ENCODE measurements around the gene IGF1R. TPM values are rescaled to one million over a fixed set of nuclear protein-coding genes. Genes with fewer than 3 reads are reported as not detected.
A peak's percentile ranks its signal among the peaks of the same experiment; 100 is the strongest.

IGF1R gene
- total and polyA plus RNA-seq, 5 experiments from 2014 or later: 2.5 to 122 (median 6.3) TPM

GRCh38 chr15:99009741-99010330 lies 361.5 kb downstream of the IGF1R start:
- Mint-ChIP-seq H3K4me1 (peaks cover 0 to 7% (median 0%) of the 10 kb centered on the region in 4 donors), H3K27me3 (peaks cover 0 to 11% (median 3%) of the 10 kb centered on the region in 5 donors), H3K4me3 (no peak overlapping the region), H3K36me3 (no peaks in the 10 kb centered on the region), H3K9me3 (no peaks in the 10 kb centered on the region), H3K27ac (no peak overlapping the region)
- POLR2A ChIA-PET: no interaction called here
- ATAC-seq (no peak), DNase-seq (no peak)

GRCh38 chr15:99010768-99011167 lies 362.4 kb downstream of the IGF1R start:
- Mint-ChIP-seq H3K36me3 (no peaks in the 10 kb centered on the region), H3K9me3 (no peaks in the 10 kb centered on the region), H3K4me1 (peaks cover 0 to 7% (median under 1%) of the 10 kb centered on the region in 4 donors), H3K27ac (no peak overlapping the region), H3K27me3 (peaks cover 0 to 12% (median 3%) of the 10 kb centered on the region in 5 donors), H3K4me3 (peak overlapping the region in 1 of 10 donors; percentile 43)
- DNase-seq (no peak), ATAC-seq (no peak)
- POLR2A ChIA-PET: interaction anchor here (0.6 kb wide), 1 partner anchor 77 kb away, joined by 4 read pairs; no protein-coding TSS in a partner anchor

Small RNA genes within 50 kb of the gene (microRNA-seq; reads per million reads assigned to microRNA genes)
- gene MIR4714 (ENCODE audit: borderline microRNAs expressed): not detected
